ENCODE measurements around the gene EPHA7.

The EPHA7 gene

DNA sequence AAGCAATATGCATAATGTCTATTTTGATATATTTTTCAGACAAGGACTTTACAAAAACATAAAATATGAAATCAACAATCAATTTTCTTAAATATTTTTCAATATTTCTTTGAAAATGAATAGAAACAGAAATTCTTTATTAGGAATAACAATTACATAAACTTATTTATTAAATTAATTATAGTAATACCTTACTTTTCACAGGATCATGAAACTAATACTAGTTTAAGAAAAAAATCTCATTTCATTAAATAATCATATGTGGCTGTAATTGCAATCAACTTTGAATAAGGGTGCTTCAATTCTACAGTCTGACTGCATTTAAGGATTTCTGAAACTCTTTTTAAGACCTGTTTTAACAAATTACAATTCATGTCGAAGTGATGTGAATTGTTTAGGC is 26.6 kb downstream of the EPHA7 start:
- DNase-seq = no peak

DNA sequence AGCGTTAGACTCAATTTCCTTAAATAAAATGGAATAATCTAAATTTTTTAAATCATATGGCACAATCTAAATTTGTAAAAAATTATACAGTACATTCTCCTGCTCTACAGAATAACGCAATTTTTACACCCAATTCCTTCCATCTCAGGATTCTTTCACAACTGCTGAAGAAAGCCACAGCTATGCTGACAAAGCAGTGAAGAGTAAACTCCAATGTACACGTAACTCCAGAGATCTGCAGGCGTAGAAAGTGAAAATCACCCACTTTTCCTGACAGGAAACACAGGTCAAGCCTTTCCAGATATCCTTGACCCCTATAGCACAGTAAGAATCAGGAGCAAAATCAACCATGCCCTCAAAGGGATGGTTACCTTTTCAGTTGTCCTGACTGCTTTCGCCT is 27.4 kb downstream of the EPHA7 start:
- DNase-seq = no peak

- DNase-seq = no peak
Observed at GRCh38 chr6:93389192-93389591, 30.2 kb downstream of the EPHA7 start.

GRCh38 chr6:93388070-93388469 is 31.3 kb downstream of the EPHA7 start:
- no peak for DNase-seq

DNA sequence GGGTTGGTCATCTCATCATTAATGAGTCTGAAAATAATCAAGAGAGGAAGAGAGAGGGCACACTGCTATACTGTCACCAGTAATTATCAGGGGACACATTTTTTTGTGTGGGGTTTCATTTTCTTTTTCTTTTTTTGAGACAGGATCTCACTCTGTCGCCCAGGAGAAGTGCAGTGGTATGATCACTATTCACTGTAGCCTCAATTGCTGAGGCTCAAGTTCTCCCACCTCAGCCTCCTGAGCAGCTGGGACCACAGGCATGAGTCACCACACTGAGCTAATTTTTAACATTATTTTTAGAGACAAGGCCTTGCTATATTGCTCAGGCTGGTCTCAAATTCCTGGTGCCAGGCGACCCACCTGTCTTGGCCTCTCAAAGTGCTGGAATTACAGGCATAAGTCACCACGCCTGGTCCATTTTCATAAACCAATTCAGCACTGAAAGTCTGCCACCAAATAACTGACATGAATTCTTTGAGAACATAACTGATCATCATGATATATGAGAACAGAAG is 43.3 kb downstream of the EPHA7 start:
- no peak for DNase-seq

DNA sequence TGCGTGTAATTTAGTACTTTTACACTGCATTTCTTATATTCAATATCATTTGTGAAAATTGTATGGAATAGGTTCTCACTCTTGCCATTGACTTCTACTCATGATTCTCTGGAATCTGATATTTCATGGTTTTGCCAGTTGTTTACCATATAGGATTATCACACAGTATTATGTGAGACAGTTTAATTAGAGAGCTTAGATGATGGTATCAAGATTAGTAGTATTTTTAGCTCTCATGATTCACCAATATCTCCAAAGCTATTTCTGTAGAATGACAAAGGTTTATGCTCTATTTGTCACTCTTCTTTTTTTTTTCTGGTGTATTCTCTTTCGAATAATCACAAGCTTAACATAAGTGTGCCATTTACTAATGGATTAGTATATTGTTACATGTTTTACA is 45.9 kb downstream of the EPHA7 start:
- DNase-seq = no peak

DNA sequence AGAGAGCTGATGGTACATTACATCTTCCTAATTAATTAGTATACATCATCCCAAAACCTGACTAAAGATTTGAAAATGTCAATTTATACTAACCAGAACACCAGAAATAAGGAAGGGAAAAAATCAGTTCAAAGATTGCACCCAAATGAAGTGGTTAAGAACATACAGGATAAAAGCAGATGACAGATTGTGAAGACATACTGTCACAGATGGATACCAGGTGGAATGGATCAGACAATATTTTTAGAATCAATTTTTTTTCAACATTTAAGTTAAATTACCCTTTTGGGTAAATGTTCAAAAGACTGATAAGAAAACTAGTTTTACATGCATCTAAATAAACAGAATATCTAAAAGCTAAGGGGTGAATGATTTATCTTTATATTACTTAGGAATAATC is 47.6 kb downstream of the EPHA7 start:
- DNase-seq = no peak

- no peak for DNase-seq
Observed at GRCh38 chr6:93369586-93370134, 49.7 kb downstream of the EPHA7 start.

- no peak for DNase-seq
Observed at GRCh38 chr6:93366506-93366905, 52.9 kb downstream of the EPHA7 start.

DNA sequence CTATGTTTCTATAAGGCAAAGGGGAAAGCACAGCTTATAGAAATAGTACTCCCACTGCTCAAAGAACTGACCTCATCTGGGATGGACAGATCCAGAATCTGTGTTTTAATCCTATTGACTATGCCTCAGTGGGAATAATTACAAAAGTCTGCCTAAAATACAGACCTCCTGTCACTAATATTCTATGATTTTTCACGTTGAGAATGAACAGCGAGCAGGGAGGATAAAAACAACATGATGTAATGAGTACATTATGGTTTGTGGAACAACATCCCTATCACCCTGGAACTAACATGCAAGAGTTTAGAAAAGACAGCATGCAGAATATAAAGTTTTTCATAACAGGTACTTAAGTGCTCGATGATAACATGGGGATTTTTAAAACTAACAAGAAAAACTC is 53.9 kb downstream of the EPHA7 start:
- no peak for DNase-seq

DNA sequence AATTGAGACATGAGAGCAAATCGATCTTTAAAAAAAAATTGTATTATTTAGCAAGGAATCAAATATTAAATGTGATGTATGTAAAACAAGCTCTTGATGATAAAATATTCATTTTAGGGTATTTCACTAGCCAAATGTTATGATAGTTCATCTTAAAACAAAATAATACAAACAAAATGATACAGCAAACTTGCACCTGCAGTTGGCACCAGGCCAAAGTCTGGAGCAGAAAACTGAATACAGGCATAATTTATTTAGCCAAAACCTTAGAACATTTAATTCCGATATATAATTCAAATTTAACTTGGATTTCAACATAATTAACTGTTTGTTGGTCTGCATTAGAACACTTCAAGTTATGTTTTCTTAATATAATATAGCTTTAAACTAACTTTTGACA is 60.9 kb downstream of the EPHA7 start:
- DNase-seq = no peak

- no peak for DNase-seq
Observed at GRCh38 chr6:93352604-93353003, 66.8 kb downstream of the EPHA7 start.

GRCh38 chr6:93351222-93351621 is 68.1 kb downstream of the EPHA7 start:
- no peak for DNase-seq

DNA sequence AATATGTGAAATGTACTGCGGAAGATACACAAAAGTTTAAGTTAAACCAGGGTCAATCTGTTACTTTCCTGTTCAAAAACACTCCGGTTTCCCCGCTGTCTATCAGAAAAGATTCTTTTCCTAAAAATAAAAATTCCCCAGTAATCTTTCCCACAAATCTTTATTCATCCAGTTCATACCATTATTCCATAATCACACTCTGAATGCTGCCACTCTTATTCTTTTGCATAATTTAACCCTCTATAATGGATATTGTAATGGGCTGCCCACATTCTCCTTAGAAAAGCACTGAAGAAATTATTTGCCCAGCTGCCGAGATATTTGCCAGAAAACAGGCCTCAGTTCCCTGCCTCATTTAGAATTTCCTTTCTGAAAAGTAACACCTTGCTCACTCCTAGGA is 68.6 kb downstream of the EPHA7 start:
- no peak for DNase-seq

- DNase-seq = no peak
Observed at GRCh38 chr6:93344333-93344835, 75.0 kb downstream of the EPHA7 start.

- DNase-seq = peak; percentile 4
Observed at GRCh38 chr6:93343476-93343875, 75.9 kb downstream of the EPHA7 start.

- no peak for DNase-seq
Observed at GRCh38 chr6:93341900-93342613, 77.3 kb downstream of the EPHA7 start.

- no peak for DNase-seq
Observed at GRCh38 chr6:93337772-93338394, 81.5 kb downstream of the EPHA7 start.

DNA sequence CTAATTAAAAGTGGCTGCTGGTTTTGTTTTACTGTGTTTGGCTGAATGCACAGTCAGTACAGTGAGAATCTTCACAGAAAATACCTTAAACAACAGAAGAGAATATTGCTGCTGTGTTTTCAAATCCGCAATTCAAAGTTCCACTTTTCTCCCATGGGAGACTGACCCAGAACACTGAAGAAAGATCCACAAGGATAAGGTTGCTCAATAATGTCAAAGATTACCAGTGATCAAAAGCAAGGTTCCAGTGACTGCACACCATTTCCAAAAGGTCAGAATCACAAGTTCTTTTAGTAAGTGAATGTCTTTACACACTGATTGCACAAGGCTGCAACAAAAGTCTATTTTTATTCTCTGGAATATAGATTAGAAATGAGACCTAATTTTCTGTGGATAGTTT is 82.3 kb downstream of the EPHA7 start:
- DNase-seq = no peak

GRCh38 chr6:93329301-93330000 is 89.9 kb downstream of the EPHA7 start:
- no peak for DNase-seq

DNA sequence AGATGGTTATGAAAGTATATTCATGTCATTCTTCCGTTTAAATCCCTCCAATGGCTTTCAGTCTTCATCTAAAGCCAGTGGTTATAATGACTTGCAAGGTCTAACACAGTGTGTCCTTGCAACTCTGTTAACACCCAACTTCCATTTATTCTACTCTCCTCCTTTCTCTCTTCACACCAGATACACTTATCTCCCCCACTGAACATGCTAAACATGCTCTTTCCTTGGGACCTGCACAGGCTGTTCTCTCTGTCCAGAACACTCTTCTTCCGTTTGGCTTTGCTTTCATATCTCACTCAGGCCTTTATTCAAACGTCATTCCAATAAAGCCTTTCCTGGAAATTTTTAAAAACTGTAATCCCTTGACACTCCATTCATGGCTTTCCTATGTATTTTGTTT is 91.5 kb downstream of the EPHA7 start:
- DNase-seq = no peak

DNA sequence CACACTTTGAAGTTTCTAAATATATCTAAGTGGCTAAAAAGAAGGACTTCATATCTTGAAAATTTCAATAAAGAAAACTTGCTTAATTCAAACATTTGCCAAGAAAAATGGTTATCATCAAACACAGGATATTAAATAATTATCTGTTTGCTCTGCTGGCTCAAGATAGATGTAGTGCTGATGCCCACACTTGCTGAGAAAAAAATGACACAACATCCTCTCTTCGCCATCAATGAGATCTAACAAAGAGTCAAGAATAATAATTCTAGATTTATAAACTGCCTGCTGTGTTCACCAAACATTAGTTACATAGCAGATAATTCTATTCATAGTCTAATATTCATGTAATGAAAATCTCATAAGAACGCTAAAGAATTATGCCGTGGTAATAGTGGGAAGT is 93.6 kb downstream of the EPHA7 start:
- DNase-seq = no peak

GRCh38 chr6:93323630-93324029 is 95.7 kb downstream of the EPHA7 start:
- no peak for DNase-seq

- no peak for DNase-seq
Observed at GRCh38 chr6:93322651-93323050, 96.7 kb downstream of the EPHA7 start.

Data from midbrain (tissue), 1 donor.